GM21825 (cell line): ENCODE data around the gene CEBPE.
A peak's percentile ranks its signal among the peaks of the same experiment; 100 is the strongest.

Experiments used
- ATAC-seq: cut with Tn5 transposase; IDR thresholded peaks from one replicate; pipeline ENCODE4 v1.9.1; 2021; ENCODE audit warnings: mild to moderate bottlenecking, moderate library complexity; ENCODE audit not compliant: unreplicated experiment

Gene CEBPE

GRCh38 chr14:23085458-23085857 is 33.6 kb downstream of the CEBPE start:
- no peak for ATAC-seq

GRCh38 chr14:23080474-23080873 is 38.6 kb downstream of the CEBPE start:
- ATAC-seq = no peak

DNA sequence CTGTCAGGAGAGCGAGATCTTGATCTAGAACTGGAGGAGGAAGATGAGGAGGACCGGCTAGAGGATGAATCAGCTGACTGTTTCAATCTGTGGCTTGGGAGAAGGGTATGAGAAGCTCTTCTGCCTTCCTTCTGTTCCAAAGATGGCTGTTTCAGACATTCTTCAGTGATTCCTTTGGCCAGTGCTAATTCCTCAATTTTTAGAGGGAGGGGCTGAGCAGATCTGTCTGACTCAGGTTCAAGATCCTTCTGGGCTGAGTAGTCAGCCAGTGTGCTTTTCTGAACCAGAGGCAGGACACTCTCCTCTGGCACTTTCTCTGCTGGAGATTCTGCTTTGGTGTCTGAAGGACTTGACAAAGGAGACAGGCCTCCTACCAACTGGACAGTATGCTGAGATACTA is 39.3 kb downstream of the CEBPE start:
- no peak for ATAC-seq

DNA sequence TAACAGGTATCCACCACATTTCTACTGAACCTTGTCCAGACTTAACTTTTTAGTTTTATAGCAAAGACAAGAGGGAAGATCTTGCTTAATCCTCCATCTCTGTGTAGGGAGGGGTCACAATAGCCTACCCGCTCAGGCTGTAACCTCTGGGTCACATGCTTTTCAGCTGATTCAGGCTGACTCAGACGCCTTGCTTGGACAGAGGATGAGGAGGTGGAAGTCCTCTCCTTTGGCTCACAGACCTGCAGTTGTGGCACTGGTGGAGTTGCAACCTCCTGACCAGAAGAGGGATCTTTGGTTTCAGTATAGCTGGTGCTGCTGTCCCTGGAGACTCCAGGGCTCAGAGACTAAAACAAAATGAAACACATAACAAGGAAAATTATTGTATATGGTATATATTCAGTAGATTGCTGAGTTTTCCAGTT is 40.4 kb downstream of the CEBPE start:
- ATAC-seq = no peak

GRCh38 chr14:23077962-23078361 is 41.1 kb downstream of the CEBPE start:
- no peak for ATAC-seq

GRCh38 chr14:23076785-23077408 is 42.2 kb downstream of the CEBPE start:
- no peak for ATAC-seq

DNA sequence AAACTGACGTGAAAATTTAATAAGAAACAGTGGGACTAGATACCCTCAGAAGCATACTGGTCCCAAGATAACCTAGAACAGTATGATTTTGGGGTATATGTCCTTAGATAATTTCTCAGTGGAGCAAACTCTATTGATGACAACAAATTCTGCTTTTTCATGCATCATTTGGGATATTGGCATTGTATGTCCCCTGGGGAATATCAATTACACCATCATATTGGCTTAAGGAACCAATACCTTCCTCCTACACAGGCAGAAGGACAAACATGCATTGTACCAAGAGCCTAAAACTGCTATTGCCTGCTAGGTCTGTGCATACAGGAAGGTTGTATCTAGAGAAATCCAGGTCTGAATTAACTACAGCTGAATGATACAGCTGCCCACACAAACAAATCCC is 44.1 kb downstream of the CEBPE start:
- ATAC-seq = no peak

- no peak for ATAC-seq
Measured at GRCh38 chr14:23071921-23072539, 47.0 kb downstream of the CEBPE start.

DNA sequence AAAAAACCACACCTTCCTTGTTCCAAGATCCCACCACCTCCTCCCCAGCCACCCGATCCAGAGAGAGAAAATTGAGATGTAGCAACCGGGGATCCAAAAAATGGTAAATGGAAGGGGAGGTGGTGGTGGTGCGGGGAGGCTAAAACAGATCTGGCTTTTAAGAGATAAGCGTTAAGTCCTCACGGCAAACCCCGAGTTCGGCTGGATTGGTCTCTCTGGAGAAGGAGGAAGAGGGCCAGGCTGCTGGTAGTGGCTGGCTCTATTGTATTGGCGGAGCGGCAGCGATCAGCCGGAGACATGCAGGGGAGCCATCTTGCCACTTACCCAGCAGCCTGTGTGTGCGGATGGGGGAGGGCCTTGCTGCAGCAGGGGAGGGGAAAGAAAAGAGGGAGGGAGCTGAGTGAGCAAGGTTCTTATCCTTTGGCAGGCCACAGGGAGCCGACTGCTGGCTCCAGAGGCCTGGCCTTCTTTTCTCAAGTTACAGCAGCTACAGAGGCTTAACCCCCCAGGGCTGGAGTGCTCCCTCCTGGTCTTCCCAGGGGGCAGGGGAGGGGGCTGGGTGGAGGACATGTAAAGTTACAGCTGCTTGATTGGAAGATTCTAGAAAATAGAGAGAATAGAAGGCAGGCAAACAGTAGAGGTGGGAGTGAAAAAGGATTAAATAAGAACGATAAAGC is 47.7 kb downstream of the CEBPE start:
- peak; percentile 86 for ATAC-seq

DNA sequence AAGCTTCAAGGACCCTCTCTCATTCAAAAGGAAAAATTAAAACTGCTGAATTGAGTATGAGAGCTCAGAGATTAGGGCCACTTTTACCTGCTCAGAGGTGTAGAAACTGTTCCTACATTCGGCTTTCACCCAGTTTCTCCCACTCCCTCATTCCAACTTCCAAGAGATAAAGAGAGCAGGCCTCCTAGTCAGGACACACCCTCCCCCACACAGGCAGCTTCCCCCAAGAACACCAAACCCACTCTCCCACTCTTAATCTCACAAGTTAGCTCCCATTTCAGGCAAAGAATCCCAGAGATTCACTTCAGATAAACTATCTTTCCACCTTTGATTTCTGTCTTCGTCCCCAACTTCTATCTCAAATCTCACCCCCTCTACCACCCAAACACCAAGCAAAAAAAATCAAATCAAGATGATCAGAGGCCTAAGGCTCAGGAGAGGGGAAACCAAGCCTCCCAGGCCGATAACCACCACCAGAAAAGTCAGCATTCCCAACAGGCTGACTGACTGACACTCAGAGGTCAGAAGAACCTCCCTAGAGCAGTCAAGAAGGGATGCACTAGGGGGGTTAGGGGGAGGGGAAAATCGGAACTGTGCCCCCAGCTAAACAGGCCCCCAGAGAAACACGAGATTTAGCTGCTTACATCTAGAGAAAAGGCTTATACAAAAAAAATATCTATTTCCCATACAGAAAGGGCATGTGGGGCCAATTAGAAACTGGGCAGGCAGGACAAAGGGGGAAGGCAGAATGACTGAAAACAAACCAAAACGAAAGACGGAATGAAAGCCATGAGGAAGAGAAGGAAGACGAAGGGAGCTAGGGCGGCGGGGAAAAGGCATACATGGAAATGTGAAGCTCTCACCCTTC is 48.6 kb downstream of the CEBPE start:
- no peak for ATAC-seq

GRCh38 chr14:23069413-23069806 is 49.6 kb downstream of the CEBPE start:
- ATAC-seq = no peak

- peak; percentile 73 for ATAC-seq
Measured at GRCh38 chr14:23068789-23069412, 50.2 kb downstream of the CEBPE start.

DNA sequence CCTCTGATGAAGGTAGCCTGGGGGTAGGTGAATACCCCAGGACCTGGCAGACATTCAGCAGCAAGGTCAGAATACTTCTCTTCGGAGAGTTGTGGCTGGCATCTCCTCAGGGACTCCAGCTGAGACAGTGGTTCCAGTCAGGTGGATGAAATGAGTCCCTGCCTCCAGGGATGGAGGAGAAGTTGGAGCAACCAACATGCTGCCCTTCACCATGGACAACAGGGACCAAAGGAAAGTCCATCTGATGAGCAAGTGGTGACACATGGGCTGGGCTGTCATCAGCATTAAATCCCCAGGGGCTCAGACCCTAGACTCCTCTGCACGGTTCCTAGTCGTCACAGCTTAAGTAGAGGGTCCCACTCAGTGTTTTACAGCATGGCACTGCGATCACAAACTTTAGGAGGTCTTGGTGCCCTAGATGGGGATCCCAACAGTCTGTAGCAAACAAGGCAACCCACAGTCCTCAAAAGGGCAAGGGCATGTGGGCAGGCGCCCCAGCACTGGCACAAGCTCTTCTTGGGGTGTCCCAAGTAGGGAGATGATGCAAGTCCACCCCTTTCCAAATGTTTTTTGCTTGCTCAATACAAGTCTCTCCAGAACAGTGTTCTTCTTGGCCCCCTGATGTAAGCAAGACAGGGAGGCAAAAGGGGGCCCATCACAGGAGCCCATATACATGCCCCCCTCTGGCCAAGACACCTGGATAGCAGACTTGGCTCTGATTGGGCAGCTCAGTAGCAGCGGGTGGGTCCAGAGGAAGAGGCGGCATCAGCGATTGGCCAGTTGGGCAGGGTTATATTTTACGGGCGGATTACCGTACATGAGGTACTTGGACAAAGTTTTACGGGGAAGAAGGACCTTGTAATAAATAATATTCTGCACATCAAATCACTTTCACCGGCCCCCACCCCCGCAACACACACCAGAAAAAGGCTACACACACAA is 50.9 kb downstream of the CEBPE start:
- ATAC-seq = no peak
